ENCODE data around the gene BMAL1. TPM values are rescaled to one million over a fixed set of nuclear protein-coding genes. Genes with fewer than 3 reads are reported as not detected.
"Not testable (repeated sequence)": the region's sequence is repeated elsewhere in the genome, so short reads cannot be mapped to it uniquely, and the experiment has no call there.

Gene BMAL1
- polyA plus RNA-seq, 6 donors from 2014 or later: 3.7 to 6.5 (median 4.6) TPM

DNA sequence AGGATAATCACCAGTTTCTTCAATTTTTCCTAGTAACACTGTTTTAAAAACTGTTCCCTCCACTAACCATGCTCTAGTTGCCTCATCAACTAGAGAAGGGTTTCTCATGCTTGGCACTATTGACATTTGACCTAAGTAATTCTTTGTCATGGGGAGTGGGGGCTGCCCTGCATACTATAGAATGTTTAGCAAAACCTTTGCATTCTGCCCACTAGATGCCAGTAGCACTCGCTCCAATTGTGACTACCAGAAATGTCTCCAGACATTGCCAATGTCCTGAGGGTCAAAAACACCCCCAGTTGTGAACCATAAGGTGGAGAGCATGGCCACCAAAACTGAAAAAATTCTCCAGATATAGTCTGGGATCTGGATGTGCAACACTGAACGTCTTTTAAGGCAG is 27.6 kb upstream of the BMAL1 start:
- ATAC-seq (ENCODE audit: low read depth in 2 of 2) (no peak), DNase-seq (no peak)
- Mint-ChIP-seq H3K9me3 (no peaks in the 10 kb centered on the region), H3K27me3 (peaks cover 15 to 19% (median 17%) of the 10 kb centered on the region in 3 donors), H3K36me3 (no peaks in the 10 kb centered on the region), H3K4me3 (no peak overlapping the region), H3K4me1 (no peaks in the 10 kb centered on the region), H3K27ac (no peak overlapping the region)

DNA sequence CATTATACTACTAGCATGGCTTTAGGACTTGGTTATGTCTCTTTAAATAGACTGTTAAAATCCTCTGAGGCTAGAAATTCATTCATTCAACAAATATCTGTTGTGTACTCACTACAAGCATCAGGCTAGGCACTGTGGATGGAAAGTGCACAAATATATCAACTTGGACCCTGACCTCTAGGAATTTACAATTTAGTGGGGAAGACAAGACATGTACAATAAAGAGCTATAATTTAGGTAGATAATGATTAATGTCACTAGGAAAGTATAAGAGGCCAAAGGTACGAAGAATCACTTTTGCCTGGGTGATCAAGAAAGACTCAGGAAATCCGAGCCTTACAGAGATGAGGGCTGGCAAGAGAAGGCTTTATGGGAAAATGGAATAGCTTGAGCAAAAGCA is 25.6 kb upstream of the BMAL1 start:
- ATAC-seq (ENCODE audit: low read depth in 2 of 2): no peak
- Mint-ChIP-seq H3K9me3 (no peaks in the 10 kb centered on the region), H3K27ac (no peak overlapping the region), H3K4me1 (no peaks in the 10 kb centered on the region), H3K4me3 (no peak overlapping the region), H3K27me3 (peaks cover 8 to 11% (median 10%) of the 10 kb centered on the region in 3 donors), H3K36me3 (no peaks in the 10 kb centered on the region)
- no peak for DNase-seq

DNA sequence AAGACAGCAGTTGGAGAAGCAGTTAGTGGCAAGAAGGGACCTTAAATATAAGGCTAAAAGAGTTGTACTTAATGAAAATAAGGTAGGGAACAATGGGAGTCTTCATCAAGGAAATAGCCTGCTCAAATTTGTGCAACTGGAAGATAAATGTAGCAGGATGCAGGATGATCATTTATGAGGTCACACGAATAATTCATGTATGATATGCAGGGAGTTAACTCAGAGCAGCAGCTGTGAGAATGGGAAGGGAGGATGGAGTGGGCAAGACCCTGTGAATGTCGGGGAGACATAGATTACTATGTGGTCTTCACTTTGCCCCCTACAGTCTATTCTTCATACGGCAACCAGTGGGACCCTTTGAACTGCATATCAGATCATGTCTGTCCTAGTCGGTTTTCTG is 25.2 kb upstream of the BMAL1 start:
- ATAC-seq (ENCODE audit: low read depth in 2 of 2) (no peak), DNase-seq (no peak)
- no peaks in the 10 kb centered on the region for H3K36me3 Mint-ChIP-seq
- peaks cover 5 to 11% (median 8%) of the 10 kb centered on the region in 3 donors for H3K27me3 Mint-ChIP-seq
- no peak overlapping the region for H3K27ac Mint-ChIP-seq
- no peak overlapping the region for H3K4me3 Mint-ChIP-seq
- H3K4me1 Mint-ChIP-seq: no peaks in the 10 kb centered on the region
- no peaks in the 10 kb centered on the region for H3K9me3 Mint-ChIP-seq

DNA sequence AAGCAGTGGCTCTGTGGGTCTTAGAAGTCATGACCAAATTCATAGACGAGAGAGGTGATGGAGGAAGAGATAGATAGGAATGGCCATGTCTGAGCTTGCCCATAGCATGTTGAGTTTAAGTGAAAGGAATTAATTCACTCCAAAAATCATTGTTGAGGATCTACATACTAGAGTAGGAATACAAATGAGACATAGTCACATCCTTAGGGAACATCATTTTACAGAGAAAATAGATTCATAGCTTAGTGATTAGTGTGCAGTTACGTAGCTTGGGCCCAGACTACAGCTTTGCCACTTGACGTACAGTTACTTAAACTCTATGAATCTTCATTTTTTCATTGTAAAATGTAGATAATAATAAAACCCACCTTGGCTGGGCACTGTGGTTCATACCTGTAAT is 21.4 kb upstream of the BMAL1 start:
- no peak for ATAC-seq (ENCODE audit: low read depth in 2 of 2)
- no peaks in the 10 kb centered on the region for H3K9me3 Mint-ChIP-seq
- no peaks in the 10 kb centered on the region for H3K4me1 Mint-ChIP-seq
- H3K4me3 Mint-ChIP-seq: no peak overlapping the region
- no peak for DNase-seq
- no peaks in the 10 kb centered on the region for H3K36me3 Mint-ChIP-seq
- H3K27me3 Mint-ChIP-seq: peaks cover 3 to 17% (median 10%) of the 10 kb centered on the region in 3 donors
- H3K27ac Mint-ChIP-seq: no peak overlapping the region

DNA sequence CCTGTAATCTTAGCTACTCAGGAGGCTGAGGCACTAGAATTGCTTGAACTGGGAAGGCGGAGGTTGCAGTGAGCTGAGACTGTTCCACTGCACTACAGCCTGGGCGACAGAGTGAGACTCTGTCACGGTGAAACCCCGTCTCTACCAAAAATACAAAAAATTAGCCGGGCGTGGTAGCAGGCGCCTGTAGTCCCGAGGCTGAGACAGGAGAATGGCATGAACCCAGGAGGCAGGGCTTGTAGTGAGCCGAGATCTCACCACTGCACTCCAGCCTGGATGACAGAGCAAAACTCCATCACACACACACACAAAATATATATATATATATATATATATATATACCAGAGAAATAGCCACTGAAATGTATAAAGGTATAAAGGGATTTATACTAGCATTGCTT is 19.5 kb upstream of the BMAL1 start:
- peaks cover 3 to 21% (median 10%) of the 10 kb centered on the region in 3 donors for H3K27me3 Mint-ChIP-seq
- H3K27ac Mint-ChIP-seq; H3K4me1 Mint-ChIP-seq; H3K9me3 Mint-ChIP-seq; ATAC-seq (ENCODE audit: low read depth in 2 of 2); H3K36me3 Mint-ChIP-seq; H3K4me3 Mint-ChIP-seq; DNase-seq: not testable (repeated sequence)

DNA sequence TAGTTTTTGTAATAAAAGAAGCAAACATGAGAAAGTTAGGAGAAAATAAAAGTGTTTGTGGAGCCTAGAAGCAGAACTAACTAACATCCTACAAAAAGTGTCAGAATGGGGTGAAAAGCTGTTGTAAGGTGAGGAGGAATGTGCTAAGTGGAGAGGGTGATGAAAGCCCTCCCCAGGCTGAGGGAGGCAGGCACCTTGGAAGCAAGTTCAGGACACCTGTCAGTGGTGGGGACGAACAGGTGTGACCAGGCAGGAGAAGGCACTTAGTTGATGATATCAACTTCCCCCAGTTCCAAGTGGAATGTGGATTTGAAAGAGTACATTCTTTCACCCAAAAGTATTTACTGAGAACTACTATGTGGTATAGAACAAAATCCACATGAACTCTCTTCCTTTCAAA is 18.7 kb upstream of the BMAL1 start:
- Mint-ChIP-seq H3K27me3 (peaks cover 3 to 29% (median 15%) of the 10 kb centered on the region in 3 donors), H3K4me3 (no peak overlapping the region), H3K36me3 (no peaks in the 10 kb centered on the region), H3K27ac (peak overlapping the region in 1 of 6 donors; percentile 44), H3K4me1 (no peaks in the 10 kb centered on the region), H3K9me3 (no peaks in the 10 kb centered on the region)
- no peak for DNase-seq
- ATAC-seq (ENCODE audit: low read depth in 2 of 2): no peak

DNA sequence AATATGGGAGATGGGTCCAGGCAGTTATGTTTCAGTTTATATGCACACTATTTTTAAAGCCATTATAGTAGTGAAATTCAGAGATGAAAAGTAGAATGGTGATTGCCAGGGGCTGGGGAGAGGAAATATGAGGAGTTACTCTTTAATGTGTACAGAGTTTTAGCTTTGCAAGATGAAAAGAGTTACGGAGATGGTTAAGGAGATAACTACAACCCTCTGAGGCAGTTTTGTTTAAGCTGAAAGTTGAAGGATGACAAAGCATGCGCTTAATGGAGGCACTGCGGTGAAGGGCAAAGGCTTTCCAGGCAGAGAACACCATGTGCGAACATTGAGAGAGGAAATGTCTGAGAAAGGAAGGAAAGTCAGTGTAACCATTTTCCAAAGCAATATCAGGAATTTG is 18.2 kb upstream of the BMAL1 start:
- Mint-ChIP-seq H3K9me3 (no peaks in the 10 kb centered on the region), H3K4me1 (no peaks in the 10 kb centered on the region), H3K27ac (peak overlapping the region in 1 of 6 donors; percentile 50), H3K4me3 (no peak overlapping the region), H3K36me3 (no peaks in the 10 kb centered on the region), H3K27me3 (peaks cover 3 to 34% (median 18%) of the 10 kb centered on the region in 3 donors)
- ATAC-seq (ENCODE audit: low read depth in 2 of 2): no peak
- no peak for DNase-seq

DNA sequence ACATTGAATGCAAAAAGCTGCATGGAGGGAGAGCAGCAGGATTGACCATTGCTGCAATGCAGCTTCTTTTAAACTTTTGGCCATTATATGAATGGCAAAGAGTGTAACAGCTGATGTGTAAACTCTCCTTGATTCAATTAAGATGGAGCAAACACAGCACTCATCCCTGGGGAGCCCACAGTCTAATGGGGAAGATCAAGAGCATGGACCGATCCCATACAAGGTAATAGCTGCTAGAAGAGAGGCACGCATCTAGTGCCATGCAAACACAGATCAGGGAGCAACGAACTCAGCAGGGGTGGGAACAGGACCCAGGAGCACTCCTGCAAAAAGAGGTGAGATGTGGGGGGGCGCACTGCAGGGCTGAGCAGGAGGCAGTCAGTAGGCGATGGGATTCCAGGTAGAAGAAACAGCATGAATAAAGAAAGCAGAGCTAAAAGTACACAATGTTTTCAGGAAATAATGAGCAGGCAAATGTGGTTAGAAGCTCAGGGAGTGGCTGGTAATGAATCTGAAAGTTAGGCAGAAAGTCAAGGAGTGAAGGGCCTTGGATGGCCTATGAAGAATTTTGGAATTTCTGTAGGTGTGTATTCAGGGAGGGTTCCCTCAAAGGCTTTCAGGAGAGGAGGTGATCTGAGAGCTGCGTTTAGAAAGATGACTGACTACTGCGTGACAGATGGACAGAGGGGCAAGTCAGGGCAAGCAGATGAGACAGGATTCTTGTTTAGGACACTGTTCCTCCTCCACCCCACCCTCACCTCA is 17.2 kb upstream of the BMAL1 start:
- Mint-ChIP-seq H3K27ac (no peak overlapping the region), H3K9me3 (no peaks in the 10 kb centered on the region), H3K4me1 (no peaks in the 10 kb centered on the region), H3K27me3 (peaks cover 7 to 34% (median 23%) of the 10 kb centered on the region in 3 donors), H3K36me3 (no peaks in the 10 kb centered on the region), H3K4me3 (no peak overlapping the region)
- DNase-seq: no peak
- no peak for ATAC-seq (ENCODE audit: low read depth in 2 of 2)

DNA sequence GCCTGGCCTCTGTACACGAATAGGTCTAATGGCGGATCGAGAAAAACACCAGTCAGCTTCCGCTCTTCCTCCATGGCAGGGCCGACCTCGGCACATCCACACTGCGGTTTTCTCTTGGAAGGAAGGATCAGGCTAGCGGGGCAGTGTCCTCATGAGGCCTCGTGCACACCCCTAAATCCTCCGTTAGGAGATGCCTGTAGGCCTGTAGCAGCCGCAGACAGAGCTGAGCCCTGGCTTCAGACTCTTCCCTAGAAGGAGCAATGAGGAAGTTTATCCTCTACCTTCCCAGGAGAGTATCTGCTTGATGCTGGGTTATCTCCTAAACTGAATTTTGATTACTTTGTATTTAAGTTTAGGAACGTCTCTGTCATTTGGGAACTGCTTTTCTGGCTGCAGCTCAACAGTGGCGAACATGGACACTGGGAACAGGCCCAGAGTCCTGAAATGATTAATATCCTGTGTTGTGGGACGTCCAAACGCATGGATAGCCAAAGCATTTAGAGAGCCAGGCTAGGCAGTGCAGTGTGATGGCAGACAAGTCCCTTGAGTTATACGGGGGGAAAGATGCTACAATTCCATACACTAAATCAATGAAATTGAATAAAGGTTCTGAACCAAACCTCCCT is 16.5 kb upstream of the BMAL1 start:
- no peak overlapping the region for H3K27ac Mint-ChIP-seq
- no peaks in the 10 kb centered on the region for H3K4me1 Mint-ChIP-seq
- H3K27me3 Mint-ChIP-seq: peaks cover 11 to 34% (median 27%) of the 10 kb centered on the region in 3 donors
- ATAC-seq (ENCODE audit: low read depth in 2 of 2): no peak
- no peak overlapping the region for H3K4me3 Mint-ChIP-seq
- no peaks in the 10 kb centered on the region for H3K36me3 Mint-ChIP-seq
- no peak for DNase-seq
- H3K9me3 Mint-ChIP-seq: no peaks in the 10 kb centered on the region

DNA sequence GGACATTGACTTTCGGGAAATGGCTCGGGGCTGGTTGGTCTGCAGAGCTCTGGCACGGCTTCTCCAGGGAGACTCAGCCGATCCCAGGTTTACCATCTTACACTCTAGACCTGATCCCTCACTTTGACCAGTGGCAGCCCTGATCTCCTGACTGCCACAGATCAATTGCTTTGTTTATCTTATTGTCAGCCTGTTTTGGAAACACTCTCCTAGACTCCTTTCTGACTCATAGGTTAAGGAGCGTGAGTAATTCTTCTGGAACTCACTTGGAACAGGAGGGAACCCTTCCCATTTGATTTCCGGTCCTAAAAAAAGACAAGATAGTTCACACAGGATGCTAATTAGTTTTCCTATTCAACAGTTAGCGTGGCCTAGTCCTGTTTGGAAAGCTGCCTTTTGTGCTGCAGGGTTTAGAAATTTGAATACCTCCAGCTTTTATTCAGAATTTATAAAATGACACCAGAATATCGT is 16.0 kb upstream of the BMAL1 start:
- Mint-ChIP-seq H3K27ac (no peak overlapping the region), H3K27me3 (peaks cover 12 to 34% (median 32%) of the 10 kb centered on the region in 3 donors), H3K4me1 (no peaks in the 10 kb centered on the region), H3K4me3 (no peak overlapping the region), H3K36me3 (no peaks in the 10 kb centered on the region), H3K9me3 (no peaks in the 10 kb centered on the region)
- DNase-seq (no peak), ATAC-seq (ENCODE audit: low read depth in 2 of 2) (no peak)

DNA sequence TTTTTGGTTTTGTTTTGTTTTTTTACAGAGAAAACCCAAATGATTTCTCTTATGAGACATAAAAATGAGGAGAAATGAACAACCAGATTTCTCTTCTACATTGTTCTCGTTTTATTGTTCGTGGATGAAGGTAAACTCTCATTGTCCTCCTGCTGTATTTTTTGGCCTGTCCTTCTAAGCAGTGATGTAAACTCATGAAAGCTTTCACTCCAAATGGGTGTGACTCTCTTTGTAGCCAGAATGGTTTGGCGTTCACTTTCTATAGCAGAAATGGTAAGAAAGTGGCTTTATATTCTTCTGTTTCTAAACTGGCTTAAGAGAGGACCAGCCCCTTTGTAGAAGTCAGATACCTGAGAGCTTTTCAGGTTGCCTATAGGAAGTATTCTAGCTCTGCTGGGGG is 15.5 kb upstream of the BMAL1 start:
- Mint-ChIP-seq H3K9me3 (no peaks in the 10 kb centered on the region), H3K4me1 (no peaks in the 10 kb centered on the region), H3K27me3 (peaks cover 12 to 31% (median 30%) of the 10 kb centered on the region in 3 donors), H3K36me3 (no peaks in the 10 kb centered on the region), H3K27ac (no peak overlapping the region), H3K4me3 (no peak overlapping the region)
- DNase-seq: no peak
- no peak for ATAC-seq (ENCODE audit: low read depth in 2 of 2)

DNA sequence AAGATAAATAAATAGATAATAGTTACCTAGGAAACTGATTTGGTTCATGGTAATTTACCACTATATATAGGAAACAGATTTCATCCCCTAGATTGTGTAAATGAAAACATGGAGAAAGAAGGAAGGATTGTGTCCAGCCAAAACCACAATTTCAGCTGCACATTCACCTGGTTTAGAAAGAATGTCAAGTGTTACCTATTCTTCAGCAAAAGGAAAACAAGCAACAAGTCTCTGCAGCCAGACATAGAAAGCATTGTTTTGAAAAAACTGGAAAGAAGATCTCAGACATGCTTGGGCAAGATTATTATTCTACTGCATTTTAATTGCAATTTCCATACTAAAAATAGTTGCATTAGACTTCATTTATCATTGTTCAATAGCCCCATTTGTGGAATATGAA is 8.8 kb upstream of the BMAL1 start:
- Mint-ChIP-seq H3K36me3 (no peaks in the 10 kb centered on the region), H3K4me1 (peaks cover 0 to 8% (median 2%) of the 10 kb centered on the region in 3 donors), H3K27me3 (peaks cover 24 to 47% (median 29%) of the 10 kb centered on the region in 3 donors), H3K4me3 (no peak overlapping the region), H3K27ac (no peak overlapping the region), H3K9me3 (no peaks in the 10 kb centered on the region)
- no peak for DNase-seq
- no peak for ATAC-seq (ENCODE audit: low read depth in 2 of 2)

DNA sequence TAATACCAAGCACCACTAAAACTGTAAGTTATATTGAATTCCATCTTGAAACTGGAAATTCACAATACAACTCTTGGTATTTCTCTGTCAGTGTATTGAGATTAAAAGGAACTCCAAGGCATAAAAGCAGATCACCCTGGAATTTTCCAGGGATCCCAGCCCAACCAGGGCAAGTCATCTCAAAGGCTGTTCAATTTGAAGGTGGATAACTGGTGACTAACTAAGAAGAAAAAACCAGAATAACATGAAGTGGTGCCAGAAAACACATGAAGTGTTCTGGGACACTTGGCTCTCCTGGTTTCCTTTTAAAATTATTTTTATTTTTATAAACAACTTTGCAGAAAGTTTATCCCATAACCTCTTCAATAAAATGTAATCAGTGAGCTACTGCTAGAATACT is 7.8 kb upstream of the BMAL1 start:
- H3K27ac Mint-ChIP-seq: no peak overlapping the region
- ATAC-seq (ENCODE audit: low read depth in 2 of 2) (no peak), DNase-seq (no peak)
- H3K27me3 Mint-ChIP-seq: peaks cover 32 to 53% (median 34%) of the 10 kb centered on the region in 3 donors
- H3K36me3 Mint-ChIP-seq: no peaks in the 10 kb centered on the region
- H3K9me3 Mint-ChIP-seq: no peaks in the 10 kb centered on the region
- H3K4me1 Mint-ChIP-seq: peaks cover 0 to 8% (median 2%) of the 10 kb centered on the region in 3 donors
- no peak overlapping the region for H3K4me3 Mint-ChIP-seq

DNA sequence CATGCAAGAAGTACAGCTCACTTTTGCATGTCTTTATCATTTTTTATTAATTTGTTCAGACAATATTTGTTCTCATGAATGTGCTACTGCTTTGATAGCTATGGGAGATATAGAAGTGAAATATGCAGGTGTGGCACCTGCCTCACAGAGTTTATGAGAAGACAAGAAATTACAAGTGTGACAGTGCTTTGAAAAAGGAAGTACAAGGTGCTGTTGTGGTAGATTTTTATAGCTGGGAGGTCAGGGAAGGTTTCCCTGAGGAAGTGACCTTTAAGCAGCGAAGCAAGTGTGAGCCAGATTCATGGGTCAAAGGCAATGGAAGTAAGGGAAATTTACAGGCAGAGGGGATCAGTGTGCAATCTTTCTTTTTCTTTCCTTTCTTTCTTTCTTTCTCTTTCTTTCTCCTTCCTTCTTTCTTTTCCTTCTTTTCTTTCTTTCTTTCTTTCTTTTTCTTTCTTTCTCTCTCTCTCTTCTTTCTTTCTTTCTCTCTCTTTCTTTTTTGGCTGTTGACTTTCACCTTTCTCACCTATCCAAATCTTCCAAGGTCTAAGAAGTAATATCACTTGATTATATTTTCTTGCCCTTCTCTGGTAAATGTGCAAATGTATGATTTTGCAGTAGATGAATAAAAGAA is 6.4 kb upstream of the BMAL1 start:
- Mint-ChIP-seq H3K27me3 (peaks cover 28 to 56% (median 37%) of the 10 kb centered on the region in 3 donors), H3K4me3 (no peak overlapping the region), H3K9me3 (no peaks in the 10 kb centered on the region), H3K4me1 (peaks cover 0 to 8% (median 5%) of the 10 kb centered on the region in 3 donors), H3K36me3 (no peaks in the 10 kb centered on the region), H3K27ac (peak overlapping the region in 1 of 6 donors; percentile 28)
- ATAC-seq (ENCODE audit: low read depth in 2 of 2) (no peak), DNase-seq (no peak)

Measured in naive B cell (primary cell).